ENCODE measurements around the gene TFRC.

- no peak for TF ChIP-seq CTCF (IDR thresholded peaks at IDR 0.05; ENCODE audit: low read depth, low read length, missing input control)
- TF ChIP-seq, protein P1, sequence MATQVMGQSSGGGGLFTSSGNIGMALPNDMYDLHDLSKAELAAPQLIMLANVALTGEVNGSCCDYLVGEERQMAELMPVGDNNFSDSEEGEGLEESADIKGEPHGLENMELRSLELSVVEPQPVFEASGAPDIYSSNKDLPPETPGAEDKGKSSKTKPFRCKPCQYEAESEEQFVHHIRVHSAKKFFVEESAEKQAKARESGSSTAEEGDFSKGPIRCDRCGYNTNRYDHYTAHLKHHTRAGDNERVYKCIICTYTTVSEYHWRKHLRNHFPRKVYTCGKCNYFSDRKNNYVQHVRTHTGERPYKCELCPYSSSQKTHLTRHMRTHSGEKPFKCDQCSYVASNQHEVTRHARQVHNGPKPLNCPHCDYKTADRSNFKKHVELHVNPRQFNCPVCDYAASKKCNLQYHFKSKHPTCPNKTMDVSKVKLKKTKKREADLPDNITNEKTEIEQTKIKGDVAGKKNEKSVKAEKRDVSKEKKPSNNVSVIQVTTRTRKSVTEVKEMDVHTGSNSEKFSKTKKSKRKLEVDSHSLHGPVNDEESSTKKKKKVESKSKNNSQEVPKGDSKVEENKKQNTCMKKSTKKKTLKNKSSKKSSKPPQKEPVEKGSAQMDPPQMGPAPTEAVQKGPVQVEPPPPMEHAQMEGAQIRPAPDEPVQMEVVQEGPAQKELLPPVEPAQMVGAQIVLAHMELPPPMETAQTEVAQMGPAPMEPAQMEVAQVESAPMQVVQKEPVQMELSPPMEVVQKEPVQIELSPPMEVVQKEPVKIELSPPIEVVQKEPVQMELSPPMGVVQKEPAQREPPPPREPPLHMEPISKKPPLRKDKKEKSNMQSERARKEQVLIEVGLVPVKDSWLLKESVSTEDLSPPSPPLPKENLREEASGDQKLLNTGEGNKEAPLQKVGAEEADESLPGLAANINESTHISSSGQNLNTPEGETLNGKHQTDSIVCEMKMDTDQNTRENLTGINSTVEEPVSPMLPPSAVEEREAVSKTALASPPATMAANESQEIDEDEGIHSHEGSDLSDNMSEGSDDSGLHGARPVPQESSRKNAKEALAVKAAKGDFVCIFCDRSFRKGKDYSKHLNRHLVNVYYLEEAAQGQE (IDR thresholded peaks at IDR 0.05): no peak
- no peak for TF ChIP-seq YY1 (IDR thresholded peaks at IDR 0.05)
- no peak for TF ChIP-seq RAD21 (IDR thresholded peaks at IDR 0.05)
- TF ChIP-seq GABPA (IDR thresholded peaks at IDR 0.05 in 1 of 2, conservative IDR thresholded peaks at IDR 0.05 in 1 of 2): no peak
- TF ChIP-seq, protein P2, sequence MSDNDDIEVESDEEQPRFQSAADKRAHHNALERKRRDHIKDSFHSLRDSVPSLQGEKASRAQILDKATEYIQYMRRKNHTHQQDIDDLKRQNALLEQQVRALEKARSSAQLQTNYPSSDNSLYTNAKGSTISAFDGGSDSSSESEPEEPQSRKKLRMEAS (IDR thresholded peaks at IDR 0.05): no peak
Measured at GRCh38 chr3:196096382-196096953, 14.6 kb upstream of the TFRC start.

Measured in liver (tissue), 3 donors.